Measurements from ENCODE around the gene SPTSSA. TPM values are rescaled to one million over a fixed set of nuclear protein-coding genes. Genes with fewer than 3 reads are reported as not detected.
A peak's percentile ranks its signal among the peaks of the same experiment; 100 is the strongest.
"Not testable (repeated sequence)": the region's sequence is repeated elsewhere in the genome, so short reads cannot be mapped to it uniquely, and the experiment has no call there.

SPTSSA gene
- polyA plus RNA-seq, 1 donor, result 27.2 TPM

DNA sequence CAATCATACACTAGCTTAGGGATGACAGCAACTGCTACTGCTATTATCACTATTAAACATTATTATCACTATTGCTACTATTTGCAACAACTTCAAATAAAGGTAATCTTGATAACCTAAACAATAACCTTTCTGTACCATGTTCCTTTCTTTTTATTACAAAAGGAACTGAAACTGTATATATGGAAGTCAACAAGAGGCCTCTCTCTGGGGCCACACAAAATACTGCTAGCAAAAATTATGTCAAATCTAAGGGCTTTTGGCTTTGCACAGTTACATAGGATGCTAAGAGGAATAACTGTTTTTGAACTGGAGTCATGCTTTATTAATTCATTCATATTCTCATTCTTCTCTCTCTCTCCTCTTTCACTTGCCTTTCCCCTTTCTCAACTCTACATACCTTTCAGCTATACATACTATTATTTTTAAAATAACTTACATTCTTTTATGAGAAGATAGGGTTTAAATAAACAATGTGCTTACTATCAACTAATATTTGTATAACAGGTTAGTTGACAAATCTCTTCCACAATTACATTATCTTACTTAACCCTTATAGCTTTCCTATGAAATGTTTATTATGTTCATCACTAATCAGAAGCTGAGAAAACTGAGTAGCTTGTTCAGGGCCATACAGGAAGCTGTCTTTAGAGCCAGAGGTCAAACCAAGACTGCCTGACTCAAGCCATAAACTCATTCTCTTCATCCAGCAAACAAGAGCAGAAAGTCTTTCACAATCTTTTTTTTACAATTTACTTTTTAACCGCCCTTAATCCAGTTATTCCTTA, 25.7 kb downstream of the SPTSSA start:
- DNase-seq, result peak; percentile 33 to 69
- H3K36me3 ChIP-seq (ENCODE audit: control insufficient read depth, insufficient read depth, low read length), result no peaks in the 10 kb centered on the region
- no peaks in the 10 kb centered on the region for H3K27me3 ChIP-seq (ENCODE audit: control insufficient read depth, insufficient read depth, low read length)
- no peaks in the 10 kb centered on the region for H3K9me3 ChIP-seq (ENCODE audit: control insufficient read depth, low read depth, low read length)
- H3K27ac ChIP-seq (ENCODE audit: low read length), result peak overlapping the region; percentile 83
- no peak overlapping the region for H3K4me3 ChIP-seq (ENCODE audit: low read length)
- H3K4me1 ChIP-seq (ENCODE audit: control insufficient read depth, insufficient read depth, low read length), result peaks cover 20% of the 10 kb centered on the region
- 0% methylated on average over 1 of the region's 1 CpG for WGBS (ENCODE audit: insufficient coverage, low lambda C conversion rate)

DNA sequence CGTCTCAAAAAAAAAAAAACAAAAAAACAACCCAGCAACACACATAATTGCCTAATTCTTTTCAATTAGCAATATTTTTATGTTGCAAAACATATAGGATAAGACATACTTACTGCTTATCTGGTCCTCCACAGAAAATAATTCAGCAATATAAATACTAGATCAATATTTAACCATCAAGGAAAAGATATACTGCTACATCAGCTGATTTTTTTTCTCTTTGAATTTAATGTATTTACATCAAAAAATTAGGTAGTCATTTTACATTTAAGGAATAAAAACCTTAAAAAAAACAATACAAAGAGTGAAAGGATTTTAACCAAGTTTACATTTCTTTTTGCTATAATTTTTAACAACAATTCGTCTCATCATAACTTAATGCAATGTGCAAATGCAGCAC, 28.1 kb downstream of the SPTSSA start:
- 100% methylated on average over 1 of the region's 2 CpGs for WGBS (ENCODE audit: insufficient coverage, low lambda C conversion rate)
- no peak overlapping the region for H3K4me3 ChIP-seq (ENCODE audit: low read length)
- no peaks in the 10 kb centered on the region for H3K9me3 ChIP-seq (ENCODE audit: control insufficient read depth, low read depth, low read length)
- no peaks in the 10 kb centered on the region for H3K36me3 ChIP-seq (ENCODE audit: control insufficient read depth, insufficient read depth, low read length)
- no peak for DNase-seq
- no peak overlapping the region for H3K27ac ChIP-seq (ENCODE audit: low read length)
- H3K4me1 ChIP-seq (ENCODE audit: control insufficient read depth, insufficient read depth, low read length), result peaks cover 20% of the 10 kb centered on the region
- no peaks in the 10 kb centered on the region for H3K27me3 ChIP-seq (ENCODE audit: control insufficient read depth, insufficient read depth, low read length)

DNA sequence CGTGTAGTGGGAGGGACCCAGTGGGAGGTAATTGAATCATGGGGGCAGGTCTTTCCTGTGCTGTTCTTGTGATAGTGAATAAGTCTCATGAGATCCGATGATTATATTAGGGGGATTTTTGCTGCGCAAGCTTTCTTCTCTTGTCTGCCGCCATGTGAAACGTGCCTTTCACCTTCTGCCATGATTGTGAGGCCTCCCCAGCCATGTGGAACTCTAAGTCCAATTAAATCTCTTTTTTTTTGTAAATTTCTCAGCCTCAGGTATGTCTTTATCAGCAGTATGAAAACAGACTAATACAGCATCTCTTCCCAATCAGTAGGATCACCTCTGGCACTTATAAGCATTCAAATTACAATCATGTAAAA, 34.0 kb downstream of the SPTSSA start:
- not testable (repeated sequence) for H3K36me3 ChIP-seq (ENCODE audit: control insufficient read depth, insufficient read depth, low read length); H3K4me1 ChIP-seq (ENCODE audit: control insufficient read depth, insufficient read depth, low read length); H3K4me3 ChIP-seq (ENCODE audit: low read length); H3K9me3 ChIP-seq (ENCODE audit: control insufficient read depth, low read depth, low read length); H3K27me3 ChIP-seq (ENCODE audit: control insufficient read depth, insufficient read depth, low read length); DNase-seq; H3K27ac ChIP-seq (ENCODE audit: low read length)
- WGBS (ENCODE audit: insufficient coverage, low lambda C conversion rate), result no CpG with 5 or more reads among the region's 5 CpGs

GRCh38 chr14:34426313-34427295, 35.4 kb downstream of the SPTSSA start:
- no peaks in the 10 kb centered on the region for H3K4me1 ChIP-seq (ENCODE audit: control insufficient read depth, insufficient read depth, low read length)
- no peak for DNase-seq
- no peak overlapping the region for H3K27ac ChIP-seq (ENCODE audit: low read length)
- no peaks in the 10 kb centered on the region for H3K9me3 ChIP-seq (ENCODE audit: control insufficient read depth, low read depth, low read length)
- H3K4me3 ChIP-seq (ENCODE audit: low read length), result no peak overlapping the region
- H3K36me3 ChIP-seq (ENCODE audit: control insufficient read depth, insufficient read depth, low read length), result no peaks in the 10 kb centered on the region
- H3K27me3 ChIP-seq (ENCODE audit: control insufficient read depth, insufficient read depth, low read length), result no peaks in the 10 kb centered on the region
- 83% methylated on average over 1 of the region's 11 CpGs for WGBS (ENCODE audit: insufficient coverage, low lambda C conversion rate)

DNA sequence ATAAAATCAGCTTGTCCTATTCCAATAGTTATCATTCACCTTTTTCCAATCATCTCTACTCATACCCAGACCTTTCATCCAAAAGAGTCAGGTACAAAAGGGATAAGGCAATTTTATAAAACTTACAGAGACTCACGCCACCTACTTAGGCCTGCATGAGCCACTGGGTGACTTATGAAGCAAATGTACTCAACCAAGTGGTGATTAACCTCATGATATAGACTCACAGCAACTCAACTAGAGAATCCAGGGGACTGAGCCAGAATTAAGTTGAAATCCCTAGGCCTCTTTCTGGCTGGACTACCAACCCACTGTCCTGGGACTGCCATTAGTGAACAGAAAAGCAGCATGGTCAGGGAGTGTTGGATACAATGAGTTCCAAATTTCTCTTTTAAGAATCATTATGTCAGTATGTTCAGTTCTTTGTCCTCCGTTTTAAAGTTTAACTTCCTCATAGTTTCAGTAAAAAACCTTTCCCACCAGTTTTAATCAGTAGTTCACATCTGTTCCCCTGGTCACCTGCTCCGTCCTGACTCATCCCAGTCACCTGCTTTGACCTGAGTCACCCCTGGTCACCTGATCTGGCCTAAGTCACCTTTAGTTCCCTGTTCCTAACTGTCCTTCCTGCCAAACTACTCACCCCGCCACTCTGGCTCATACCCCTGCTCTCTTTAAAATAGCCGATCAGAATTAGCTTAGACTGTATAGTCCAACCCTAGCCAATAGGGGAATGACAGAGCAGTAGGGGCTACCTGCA, 36.8 kb downstream of the SPTSSA start:
- no peaks in the 10 kb centered on the region for H3K4me1 ChIP-seq (ENCODE audit: control insufficient read depth, insufficient read depth, low read length)
- peaks cover 5% of the 10 kb centered on the region for H3K9me3 ChIP-seq (ENCODE audit: control insufficient read depth, low read depth, low read length)
- no peak overlapping the region for H3K27ac ChIP-seq (ENCODE audit: low read length)
- WGBS (ENCODE audit: insufficient coverage, low lambda C conversion rate), result 20% methylated on average over 1 of the region's 5 CpGs
- no peaks in the 10 kb centered on the region for H3K36me3 ChIP-seq (ENCODE audit: control insufficient read depth, insufficient read depth, low read length)
- H3K4me3 ChIP-seq (ENCODE audit: low read length), result no peak overlapping the region
- no peak for DNase-seq
- no peaks in the 10 kb centered on the region for H3K27me3 ChIP-seq (ENCODE audit: control insufficient read depth, insufficient read depth, low read length)

- no peaks in the 10 kb centered on the region for H3K27me3 ChIP-seq (ENCODE audit: control insufficient read depth, insufficient read depth, low read length)
- no peaks in the 10 kb centered on the region for H3K36me3 ChIP-seq (ENCODE audit: control insufficient read depth, insufficient read depth, low read length)
- no peak overlapping the region for H3K4me3 ChIP-seq (ENCODE audit: low read length)
- peaks cover 6% of the 10 kb centered on the region for H3K9me3 ChIP-seq (ENCODE audit: control insufficient read depth, low read depth, low read length)
- WGBS (ENCODE audit: insufficient coverage, low lambda C conversion rate), result no CpG with 5 or more reads among the region's 2 CpGs
- no peak overlapping the region for H3K27ac ChIP-seq (ENCODE audit: low read length)
- DNase-seq, result no peak
- no peaks in the 10 kb centered on the region for H3K4me1 ChIP-seq (ENCODE audit: control insufficient read depth, insufficient read depth, low read length)
Observed at GRCh38 chr14:34424488-34424887, 37.6 kb downstream of the SPTSSA start.

DNA sequence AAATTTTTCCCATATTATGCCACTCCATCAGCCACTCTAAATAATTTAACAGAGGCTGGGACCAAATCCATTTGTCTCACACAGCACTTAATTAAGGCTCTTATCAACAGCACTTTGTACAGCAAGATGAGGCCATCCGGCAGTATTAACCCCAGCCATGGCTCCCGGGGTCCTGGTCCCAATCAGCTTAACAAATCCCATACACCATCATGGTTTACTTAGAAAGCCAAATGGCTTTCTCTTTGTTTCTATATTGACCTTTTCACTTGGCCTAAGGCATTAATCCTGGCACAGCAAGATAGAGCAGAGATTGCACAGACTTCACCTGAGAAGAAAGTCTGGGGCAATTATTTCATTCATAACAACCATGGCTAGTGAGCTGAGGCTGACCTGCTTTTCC, 38.6 kb downstream of the SPTSSA start:
- H3K36me3 ChIP-seq (ENCODE audit: control insufficient read depth, insufficient read depth, low read length), result no peaks in the 10 kb centered on the region
- H3K4me3 ChIP-seq (ENCODE audit: low read length), result no peak overlapping the region
- no peak for DNase-seq
- no CpG with 5 or more reads among the region's 2 CpGs for WGBS (ENCODE audit: insufficient coverage, low lambda C conversion rate)
- H3K27ac ChIP-seq (ENCODE audit: low read length), result no peak overlapping the region
- no peaks in the 10 kb centered on the region for H3K27me3 ChIP-seq (ENCODE audit: control insufficient read depth, insufficient read depth, low read length)
- H3K4me1 ChIP-seq (ENCODE audit: control insufficient read depth, insufficient read depth, low read length), result no peaks in the 10 kb centered on the region
- H3K9me3 ChIP-seq (ENCODE audit: control insufficient read depth, low read depth, low read length), result peaks cover 6% of the 10 kb centered on the region

DNA sequence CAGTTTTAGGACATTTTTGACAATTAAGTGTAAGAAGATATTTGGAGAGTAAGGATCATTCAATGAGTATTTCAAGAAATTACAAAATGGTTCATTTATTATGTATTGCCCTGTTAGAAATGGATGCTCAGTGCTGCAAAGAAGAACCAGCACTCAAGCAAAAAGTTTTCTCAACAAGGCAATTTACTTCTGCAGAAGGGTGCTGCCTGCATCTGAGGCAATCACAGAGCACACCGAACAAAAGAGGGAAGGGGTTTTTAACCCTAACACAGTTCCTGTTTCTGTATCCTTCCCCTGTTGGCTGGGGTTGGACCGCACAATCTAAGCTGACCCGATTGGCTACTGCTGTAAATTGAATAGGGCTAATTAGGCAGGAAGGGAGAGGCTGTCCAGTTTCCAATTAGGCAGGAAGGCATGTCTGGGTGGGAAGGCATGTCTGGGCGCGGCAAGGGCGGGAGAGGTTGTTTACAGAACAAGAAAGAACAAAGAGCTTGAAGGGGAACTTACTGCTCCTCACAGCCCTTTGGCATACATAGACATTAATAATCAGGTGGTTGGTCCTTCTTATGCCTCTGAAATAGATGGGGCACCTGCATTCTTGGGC, 41.4 kb downstream of the SPTSSA start:
- 100% methylated on average over 3 of the region's 6 CpGs for WGBS (ENCODE audit: insufficient coverage, low lambda C conversion rate)
- no peak overlapping the region for H3K27ac ChIP-seq (ENCODE audit: low read length)

DNA sequence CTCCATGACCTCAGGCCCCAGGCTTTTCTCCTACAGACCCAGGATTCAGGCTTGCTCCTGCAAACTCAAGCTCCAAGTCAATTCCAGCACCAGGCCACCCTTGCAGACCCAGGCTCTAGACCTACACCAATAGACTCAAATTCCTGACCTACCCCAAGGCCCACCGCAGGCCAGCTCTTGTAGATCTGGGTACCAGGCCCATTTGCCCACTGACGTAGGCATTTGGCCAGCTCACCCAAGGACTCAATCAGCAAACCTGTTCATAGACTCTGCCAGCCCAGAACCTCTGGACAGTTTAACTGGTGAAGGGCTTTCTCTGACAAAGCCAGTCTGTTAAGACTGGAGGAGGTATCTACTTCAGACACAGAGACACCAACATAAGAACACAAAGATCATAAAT, 52.3 kb downstream of the SPTSSA start:
- H3K4me1 ChIP-seq (ENCODE audit: control insufficient read depth, insufficient read depth, low read length), result no peaks in the 10 kb centered on the region
- no peak overlapping the region for H3K4me3 ChIP-seq (ENCODE audit: low read length)
- H3K36me3 ChIP-seq (ENCODE audit: control insufficient read depth, insufficient read depth, low read length), result no peaks in the 10 kb centered on the region
- DNase-seq, result no peak
- no CpG with 5 or more reads among the region's 2 CpGs for WGBS (ENCODE audit: insufficient coverage, low lambda C conversion rate)
- no peaks in the 10 kb centered on the region for H3K27me3 ChIP-seq (ENCODE audit: control insufficient read depth, insufficient read depth, low read length)
- peaks cover 28% of the 10 kb centered on the region for H3K9me3 ChIP-seq (ENCODE audit: control insufficient read depth, low read depth, low read length)
- no peak overlapping the region for H3K27ac ChIP-seq (ENCODE audit: low read length)

More for the DNA sequence above, 41.4 kb downstream of the SPTSSA start:
- H3K36me3 ChIP-seq (ENCODE audit: control insufficient read depth, insufficient read depth, low read length), result no peaks in the 10 kb centered on the region
- H3K4me3 ChIP-seq (ENCODE audit: low read length), result no peak overlapping the region
- peaks cover 6% of the 10 kb centered on the region for H3K9me3 ChIP-seq (ENCODE audit: control insufficient read depth, low read depth, low read length)
- DNase-seq, result no peak
- H3K27me3 ChIP-seq (ENCODE audit: control insufficient read depth, insufficient read depth, low read length), result no peaks in the 10 kb centered on the region
- no peaks in the 10 kb centered on the region for H3K4me1 ChIP-seq (ENCODE audit: control insufficient read depth, insufficient read depth, low read length)

DNA sequence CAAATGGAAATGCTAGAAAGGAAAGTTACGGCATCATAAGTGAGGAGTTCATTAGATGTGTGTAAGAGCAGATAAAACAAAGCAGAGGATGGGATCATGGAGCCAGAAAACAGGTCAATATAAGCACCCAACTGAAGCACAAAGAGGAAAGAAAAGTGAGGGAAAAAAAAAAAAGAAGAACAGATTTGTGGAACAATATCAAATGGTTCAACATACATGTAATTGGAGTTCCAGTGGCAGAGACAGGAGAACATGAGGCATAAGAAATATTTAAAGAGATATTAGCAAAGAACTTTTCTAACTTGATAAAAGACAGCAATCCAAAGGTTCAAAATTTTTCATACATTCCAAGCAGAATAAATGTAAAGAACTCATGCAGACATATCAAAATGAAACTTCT, 54.1 kb downstream of the SPTSSA start:
- no peak overlapping the region for H3K4me3 ChIP-seq (ENCODE audit: low read length)
- peaks cover 26% of the 10 kb centered on the region for H3K9me3 ChIP-seq (ENCODE audit: control insufficient read depth, low read depth, low read length)
- no peaks in the 10 kb centered on the region for H3K27me3 ChIP-seq (ENCODE audit: control insufficient read depth, insufficient read depth, low read length)
- H3K27ac ChIP-seq (ENCODE audit: low read length), result no peak overlapping the region
- 92% methylated on average over 1 of the region's 1 CpG for WGBS (ENCODE audit: insufficient coverage, low lambda C conversion rate)
- H3K4me1 ChIP-seq (ENCODE audit: control insufficient read depth, insufficient read depth, low read length), result no peaks in the 10 kb centered on the region
- H3K36me3 ChIP-seq (ENCODE audit: control insufficient read depth, insufficient read depth, low read length), result no peaks in the 10 kb centered on the region
- no peak for DNase-seq

All from large intestine (tissue), 3 donors.